HS-5 (cell line): ENCODE measurements around the gene NPDC1.
"Not testable (repeated sequence)": the region's sequence is repeated elsewhere in the genome, so short reads cannot be mapped to it uniquely, and the experiment has no call there.

Experiments used
- DNase-seq: peaks from one replicate; pipeline ENCODE4 v3.0.0-alpha.2; 2012; ENCODE audit warnings: low read depth

Gene NPDC1

DNA sequence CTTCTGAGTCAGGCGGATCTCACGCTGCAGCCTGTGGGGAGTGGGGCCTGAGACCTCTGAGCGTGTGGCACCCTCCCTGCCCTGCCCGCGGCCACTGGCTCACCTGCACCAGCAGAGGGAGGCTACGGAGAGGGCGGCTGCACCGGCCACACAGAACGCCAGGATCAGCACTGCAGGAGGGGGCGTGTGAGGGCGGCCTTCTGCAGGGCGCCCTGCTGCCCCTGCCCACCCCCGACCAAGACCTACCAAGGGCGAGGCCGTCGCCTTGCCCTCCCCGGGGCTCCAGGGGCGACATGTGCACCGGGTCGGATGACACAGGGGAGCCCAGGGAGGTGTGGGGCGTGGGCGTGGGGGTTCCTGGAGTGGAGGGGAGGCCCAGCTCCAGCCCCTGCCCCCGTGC, 5.4 kb downstream of the NPDC1 start:
- DNase-seq, result no peak

DNA sequence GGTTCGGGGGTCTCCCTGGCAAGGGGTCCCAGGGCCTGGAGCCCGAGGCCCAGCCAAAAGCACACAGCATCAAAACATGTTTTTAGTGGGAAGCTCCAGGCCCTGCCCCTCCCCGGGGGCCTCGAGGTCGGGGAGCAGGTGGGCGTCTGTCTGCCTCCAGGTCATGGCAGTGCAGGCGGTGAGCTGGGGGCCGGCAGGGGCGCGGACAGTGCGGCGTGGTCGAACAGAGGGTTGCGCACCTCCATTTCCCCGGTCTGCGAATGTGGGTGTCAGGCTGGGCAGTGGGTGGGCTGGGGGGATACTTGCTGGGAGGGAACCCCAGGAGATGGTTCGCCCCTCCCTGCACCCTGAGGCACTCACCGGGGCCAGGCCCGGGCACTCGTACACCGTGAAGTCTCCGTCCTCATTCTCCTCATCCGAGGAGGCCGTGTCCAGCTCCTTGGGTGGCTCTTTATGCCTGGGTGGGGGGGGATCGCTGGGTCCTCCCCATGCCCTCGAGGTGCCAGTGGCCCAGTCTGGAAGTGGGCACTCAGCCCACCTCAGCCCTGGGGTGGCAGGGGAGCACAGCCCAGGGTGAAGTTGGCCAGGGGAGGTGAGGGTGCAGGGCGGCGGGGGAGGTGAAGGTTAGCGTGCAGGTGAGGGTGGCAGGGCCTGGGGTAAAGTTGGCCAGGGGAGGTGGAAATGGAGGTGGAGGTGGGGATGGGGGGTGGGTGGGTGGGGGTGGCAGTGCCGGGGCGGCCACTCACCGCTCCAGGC, 6.2 kb downstream of the NPDC1 start:
- DNase-seq, result no peak

DNA sequence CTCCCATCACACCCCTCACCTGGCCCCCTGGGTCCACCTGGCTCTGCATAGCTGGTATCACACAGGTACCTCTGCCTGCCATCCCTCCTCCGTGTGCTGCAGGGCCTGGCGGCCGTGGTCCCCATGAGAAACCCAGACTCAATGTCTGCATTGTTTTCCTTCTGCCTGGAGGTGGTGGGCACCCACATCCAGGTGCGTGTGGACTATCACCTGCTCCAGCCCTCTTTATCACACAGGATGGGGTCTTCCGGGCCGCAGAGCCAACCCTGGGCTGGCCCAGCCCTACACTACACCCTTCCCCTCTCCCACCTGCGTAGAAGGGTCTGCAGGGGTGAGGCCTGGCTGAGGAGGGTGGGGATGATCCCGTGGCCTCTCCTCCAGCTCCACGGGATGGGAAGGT, 7.1 kb downstream of the NPDC1 start:
- no peak for DNase-seq

DNA sequence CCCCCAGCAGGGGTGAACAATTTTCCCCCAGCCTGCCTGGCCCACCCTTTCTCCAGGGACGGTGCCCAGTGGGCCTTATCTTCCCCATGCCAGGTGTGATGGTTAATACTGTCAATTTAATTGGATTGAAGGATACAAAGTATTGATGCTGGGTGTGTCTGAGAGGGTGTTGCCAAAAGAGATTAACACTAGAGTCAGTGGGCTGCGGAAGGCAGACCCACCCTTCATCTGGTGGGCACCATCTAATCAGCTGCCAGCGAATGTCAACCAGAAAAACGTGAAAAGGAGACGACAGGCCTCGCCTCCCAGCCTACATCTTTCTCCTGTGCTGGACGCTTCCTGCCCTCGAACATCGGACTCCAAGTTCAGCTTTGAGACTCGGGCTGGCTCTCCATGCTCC, 8.5 kb downstream of the NPDC1 start:
- no peak for DNase-seq

DNA sequence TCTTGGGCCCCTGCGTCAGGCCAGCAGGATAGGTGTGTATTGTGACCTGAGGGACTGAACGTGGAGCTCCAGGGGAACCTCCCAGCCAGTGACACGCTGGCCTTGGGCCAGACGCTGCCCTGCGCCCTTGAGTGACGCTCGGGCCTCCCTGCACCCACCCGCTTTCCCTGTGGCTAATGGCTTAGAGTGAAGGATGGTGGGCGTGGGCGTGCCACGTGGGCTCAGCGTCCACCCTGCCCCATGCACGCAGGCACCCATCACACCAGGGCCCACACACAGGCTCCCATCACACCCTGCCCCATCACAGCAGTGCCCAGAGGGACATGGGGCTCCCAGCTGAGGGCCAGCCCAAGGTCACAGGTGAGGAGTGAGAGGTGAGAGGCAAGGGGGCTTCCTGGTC, 8.9 kb downstream of the NPDC1 start:
- DNase-seq, result no peak

DNA sequence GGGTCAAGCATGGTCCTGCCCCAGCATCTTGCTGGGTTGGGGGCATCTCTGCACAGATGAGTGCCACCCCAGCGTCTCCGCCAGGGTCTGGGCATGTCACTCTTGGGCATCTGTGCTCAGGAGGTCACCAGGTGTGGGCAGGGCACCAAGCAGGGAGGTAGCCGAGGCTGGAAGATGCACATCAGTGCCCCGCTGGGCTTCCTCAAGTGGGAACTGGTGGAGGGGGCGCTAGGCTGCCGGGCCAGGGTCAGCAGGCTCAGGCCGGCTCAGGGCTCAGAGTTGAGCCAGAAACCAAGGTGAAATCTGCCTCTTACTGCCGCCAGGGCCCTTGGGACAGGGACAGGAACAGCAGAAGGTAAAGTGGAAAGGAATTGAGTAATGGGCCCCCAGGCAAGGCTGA, 10.0 kb downstream of the NPDC1 start:
- DNase-seq, result no peak

DNA sequence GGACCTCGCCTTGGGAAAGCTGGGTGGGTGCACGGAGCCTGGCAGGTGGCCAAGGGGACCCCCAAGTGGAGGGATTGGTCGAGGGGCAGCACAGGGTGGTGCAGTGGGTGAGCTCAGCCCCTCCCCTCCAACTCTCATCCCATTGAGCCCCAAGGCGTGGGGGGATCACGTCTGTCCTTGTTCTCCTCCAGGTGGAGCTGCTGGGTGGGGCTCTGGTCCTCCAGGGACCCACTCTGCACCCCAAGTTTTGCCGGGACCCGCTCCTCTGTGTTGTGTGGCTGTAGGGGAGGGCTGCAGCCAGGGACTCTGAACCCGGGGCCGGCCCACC, 10.5 kb downstream of the NPDC1 start:
- no peak for DNase-seq

DNA sequence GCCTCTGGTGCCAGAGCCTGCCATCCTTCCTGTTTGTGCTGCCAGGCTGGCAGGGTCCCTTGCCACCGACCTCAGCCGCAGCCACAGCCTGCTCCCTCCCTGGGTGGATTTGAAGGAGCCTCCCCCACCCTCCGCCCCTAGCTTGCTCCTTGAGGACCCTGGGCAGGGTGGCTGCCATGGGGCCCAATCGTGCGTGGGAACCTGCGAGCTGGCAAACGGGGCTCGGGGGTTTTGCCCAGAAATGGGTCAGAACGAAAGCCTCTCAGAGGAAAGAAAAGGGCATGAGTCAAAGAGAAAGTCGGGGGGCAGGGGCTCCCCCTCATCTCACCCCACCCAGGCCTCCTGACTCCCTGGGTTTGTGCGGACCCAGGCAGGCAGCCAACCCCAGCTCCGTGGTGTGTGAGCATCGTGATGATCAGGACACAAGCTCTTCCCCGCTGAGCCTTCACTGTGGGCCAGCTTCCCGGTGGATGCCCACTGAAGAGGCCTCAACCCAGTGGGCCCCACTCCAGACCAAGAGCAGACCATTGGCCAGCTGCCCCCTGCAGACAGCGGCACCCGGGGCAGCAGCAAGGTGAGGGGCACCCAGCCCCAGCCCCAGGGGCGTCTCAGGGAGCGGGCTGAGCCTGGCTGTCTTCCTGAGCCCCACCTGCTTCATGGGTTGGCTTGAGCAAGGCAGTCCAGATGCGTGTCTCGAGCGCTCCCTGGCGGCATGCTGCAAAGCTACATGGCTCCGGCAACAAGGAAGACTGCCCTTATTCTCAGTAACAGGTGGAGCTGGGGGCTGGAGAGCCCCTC, 11.1 kb downstream of the NPDC1 start:
- DNase-seq, result no peak

DNA sequence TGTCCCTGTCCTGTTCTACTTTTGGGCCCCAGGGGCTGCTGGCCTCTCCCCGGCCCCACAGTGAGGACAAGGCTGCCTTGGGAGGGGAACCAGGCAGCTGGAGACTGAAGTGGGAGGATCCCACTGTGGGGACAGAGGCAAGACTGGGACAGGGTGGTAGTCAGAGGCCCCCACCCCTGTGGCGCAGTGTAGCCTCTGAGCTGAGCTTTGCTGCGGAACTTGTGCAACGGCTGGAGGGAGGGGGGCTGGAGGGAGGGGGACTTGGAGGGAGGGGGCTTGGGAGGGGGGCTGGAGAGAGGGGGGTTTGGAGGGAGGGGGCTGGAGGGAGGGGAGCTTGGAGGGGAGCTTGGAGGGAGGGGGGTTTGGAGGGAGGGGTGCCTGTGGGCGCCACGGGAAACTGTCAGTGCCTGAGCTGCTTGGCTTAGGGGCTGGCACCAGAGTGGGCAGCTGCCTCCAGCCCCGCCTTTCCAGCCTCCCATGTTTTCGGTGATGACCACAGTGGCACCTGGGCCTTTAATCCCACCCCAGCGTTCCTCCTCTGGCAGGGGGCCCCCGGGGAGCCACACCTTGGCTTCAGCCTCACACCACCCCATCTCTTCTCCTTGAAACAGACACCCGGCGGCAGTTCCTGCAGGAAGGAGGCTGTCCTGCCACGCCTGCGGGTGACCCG, 11.8 kb downstream of the NPDC1 start:
- no peak for DNase-seq

DNA sequence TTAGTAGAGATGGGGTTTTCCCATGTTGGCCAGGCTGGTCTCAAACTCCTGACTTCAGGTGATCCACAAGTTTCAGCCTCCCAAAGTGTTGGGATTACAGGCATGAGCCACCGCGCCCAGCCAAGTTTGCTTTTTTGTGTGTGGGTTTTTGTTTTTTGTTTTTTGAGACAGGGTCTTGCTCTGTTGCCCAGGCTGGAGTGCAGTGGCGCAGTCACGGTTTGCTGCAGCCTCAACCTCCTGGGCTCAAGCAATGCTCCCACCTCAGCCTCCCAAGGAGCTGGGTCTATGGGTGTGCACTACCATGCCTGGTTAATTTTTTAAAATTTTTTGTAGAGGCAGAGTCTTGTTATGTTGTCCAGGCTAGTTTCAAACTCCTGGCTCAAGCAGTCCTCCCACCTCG, 12.5 kb downstream of the NPDC1 start:
- not testable (repeated sequence) for DNase-seq

DNA sequence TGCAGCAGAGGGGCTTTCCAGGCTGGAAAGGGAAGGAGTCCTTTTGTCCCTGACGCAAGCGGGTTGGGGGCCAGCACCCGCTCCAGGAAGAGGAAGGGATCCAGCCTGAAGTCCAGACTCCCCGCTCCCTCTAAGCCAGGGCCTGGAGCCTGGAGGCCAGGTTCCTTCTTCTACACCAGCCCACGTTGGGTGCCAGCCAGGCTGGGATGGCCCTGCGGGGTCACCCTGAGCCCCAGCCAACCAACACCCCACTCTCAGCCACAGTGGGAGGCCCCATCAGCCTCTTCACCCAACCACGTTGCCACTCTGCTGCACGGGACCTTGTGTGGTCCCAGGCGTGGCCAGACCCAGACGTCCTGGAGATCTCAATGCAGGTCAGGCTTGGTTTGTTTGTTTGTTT, 13.1 kb downstream of the NPDC1 start:
- no peak for DNase-seq

DNA sequence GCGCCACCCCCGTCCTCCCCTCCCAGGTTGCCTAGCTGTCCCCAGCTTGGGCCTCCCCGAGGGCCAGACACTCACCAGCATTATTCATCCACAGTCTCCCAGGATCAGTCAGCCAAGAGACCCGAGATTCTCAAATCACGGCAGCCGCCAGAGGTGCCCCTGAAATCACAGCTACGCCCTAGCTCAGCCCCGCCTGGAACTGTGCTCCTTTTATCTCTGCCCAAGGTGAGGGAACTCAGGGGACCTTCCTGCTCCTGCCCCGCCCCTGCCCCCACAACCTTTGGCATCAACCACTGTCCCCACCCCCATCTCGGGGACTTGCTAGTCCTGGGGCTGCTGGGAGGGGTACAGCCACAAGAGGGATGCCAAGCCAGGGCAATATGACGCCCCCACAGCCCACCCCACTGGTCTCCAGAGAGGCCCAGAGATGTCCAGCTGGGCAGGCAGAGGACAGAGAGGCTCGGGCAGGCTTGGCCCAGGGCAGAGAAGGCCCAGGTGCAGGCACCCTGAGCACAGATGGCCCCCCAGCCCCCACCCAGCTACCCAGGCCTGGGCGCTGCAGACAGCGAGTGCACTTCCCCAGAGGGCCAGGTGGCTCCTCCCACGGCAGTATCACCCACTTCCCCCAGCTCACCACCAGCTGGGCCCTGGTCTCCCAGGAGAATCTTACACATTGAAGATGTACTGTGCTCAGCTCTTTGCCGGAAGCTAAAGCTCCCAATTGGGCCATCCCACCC, 13.9 kb downstream of the NPDC1 start, which contains the start of gene FUT7:
FUT7 (minus strand) TSS at position 185 of the 737 bp plus-strand sequence; CDS start at position 88, 97 bp downstream.
- no peak for DNase-seq

DNA sequence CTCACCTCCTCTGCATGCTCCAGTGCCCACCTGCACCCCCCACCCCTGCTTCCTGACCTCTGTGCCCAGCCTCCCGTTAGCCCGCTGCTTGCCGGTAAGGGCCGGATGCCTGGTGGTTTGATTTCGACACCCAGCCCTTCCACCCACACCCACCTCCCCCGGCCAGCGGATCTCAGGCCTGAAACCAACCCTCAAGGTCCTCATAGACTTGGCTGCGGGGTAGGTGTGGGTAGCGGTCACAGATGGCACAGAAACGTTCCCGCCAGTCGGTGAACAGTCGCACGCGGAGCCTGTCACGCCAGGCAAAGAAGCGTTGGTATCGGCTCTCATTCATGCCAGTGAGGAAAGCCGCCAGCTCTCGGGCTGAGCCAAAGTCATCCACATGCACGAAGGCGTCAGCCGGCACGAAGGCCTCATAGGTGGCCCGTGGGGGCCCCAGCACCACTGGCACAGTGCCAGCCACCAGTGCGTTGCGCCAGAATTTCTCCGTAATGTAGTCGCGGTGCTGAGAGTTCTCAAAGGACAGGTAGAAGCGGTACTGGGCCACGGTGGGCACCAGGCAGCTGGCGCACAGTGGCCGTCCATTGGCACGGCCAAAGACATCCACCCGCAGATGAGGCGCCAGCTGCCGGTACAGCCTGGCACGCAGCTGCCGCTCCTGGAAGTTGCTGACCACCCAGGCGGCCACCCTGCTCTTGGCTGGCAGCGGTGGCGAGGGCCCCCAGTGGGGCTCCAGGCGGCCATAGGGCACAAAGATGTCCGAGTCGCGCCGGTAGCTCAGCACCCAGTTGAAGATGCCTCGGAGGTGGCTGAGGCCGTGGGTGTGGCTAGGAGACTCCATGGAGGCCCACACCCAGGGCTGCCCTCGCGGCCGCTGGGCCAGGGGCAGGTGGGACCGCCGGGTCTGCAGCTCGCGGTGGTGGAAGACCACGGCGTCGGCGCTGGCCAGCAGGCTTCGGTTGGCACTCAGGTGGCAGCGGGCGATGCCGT, 15.1 kb downstream of the NPDC1 start:
- DNase-seq, result no peak

DNA sequence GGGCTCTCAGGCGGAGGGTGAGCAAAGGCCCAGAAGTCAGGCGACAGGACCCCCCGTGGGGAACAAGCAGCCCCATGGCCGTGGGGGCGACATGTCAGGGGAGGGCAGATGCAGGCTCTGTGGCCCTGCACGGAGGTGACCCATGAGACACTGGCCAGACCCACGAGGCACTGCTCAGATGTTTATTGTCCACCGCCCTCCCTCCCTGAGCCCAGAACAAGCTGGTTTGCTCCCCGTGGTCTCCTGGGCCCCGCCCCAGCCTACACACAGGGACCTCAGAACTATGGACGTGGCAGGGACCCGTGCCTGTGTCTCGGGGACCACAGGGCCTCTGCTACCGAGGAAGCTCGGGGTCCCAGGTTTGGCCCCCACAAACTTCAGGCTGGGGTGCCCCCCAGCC, 16.0 kb downstream of the NPDC1 start:
- no peak for DNase-seq

DNA sequence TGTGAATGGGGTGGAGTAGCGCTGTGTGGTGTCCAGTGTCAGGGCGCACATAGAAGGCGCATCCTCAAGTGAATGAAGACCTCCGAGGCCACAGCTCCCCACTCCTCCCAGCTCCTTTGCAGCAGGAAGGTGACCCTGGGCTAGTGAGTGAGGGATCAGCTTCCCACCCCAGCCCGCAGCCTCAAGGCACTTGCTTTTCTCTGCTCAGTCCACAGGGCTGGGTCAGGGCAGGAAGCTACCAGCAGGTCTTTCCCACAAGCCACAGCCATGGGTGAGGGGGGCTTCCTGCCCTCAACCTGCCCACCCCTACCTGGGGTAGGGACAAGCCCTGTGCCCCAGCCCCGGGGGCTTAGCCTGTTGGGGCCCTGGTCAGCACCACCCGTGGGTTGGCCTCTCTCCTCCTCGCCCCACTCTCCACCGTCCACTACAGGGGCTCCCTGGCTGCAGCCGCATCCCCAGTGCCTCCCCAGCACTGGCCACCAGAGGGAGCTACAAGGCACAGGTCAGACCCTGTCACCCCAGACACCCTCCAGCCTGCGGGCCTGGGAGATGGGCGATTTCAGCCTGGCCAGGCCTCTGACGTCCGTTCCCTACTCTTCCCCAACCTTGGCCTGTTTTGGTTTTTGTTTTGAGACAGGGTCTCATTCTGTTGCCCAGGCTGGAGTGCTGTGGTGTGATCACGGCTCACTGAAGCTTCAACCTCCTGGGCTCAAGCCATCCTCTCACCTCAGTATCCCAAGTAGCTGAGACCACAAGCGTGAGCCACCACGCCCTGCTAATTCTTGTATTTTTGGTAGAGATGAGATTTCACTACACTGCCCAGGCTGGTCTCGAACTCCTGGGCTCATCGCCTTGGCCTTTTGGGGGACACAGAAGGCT, 16.7 kb downstream of the NPDC1 start:
- DNase-seq, result no peak

DNA sequence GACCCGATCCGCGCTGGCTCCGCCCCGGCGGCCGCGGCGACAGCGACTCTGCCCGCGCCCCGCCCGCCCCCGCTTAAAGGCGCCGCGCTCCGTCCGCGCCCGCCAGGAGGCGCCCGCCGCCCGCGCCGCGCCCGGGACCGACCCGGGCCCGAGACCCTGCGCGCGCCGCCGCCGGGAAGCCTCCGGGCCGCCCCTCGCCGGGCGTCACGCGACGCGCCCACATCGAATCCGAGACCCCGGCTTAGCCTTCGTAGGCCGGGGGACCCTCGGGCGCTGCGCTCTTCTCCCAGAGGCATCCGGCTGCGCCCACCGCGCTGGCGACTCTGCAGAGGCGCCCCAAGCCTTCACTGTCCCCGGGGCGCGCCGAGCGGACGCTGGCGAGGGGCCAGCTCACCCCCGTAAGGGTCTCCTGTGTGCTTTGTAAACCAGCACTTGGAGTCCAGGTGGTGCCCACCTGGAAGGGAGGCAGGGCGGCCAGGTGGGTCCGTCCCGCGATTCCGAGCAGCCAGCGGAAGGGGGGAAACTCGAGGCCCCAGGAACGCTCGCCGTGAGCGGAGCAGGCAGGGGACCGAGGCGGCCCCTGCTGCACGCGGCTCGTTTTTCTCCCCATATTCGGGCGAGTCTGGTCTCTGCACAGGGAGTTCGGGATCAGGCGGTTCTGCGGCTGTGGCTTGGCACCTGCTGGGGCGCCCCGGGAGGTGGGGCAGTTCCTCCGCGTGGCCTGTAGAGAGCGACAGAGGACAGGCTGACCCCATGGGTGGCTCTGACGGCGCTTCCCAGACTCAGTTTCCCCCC, 17.5 kb downstream of the NPDC1 start:
- no peak for DNase-seq

DNA sequence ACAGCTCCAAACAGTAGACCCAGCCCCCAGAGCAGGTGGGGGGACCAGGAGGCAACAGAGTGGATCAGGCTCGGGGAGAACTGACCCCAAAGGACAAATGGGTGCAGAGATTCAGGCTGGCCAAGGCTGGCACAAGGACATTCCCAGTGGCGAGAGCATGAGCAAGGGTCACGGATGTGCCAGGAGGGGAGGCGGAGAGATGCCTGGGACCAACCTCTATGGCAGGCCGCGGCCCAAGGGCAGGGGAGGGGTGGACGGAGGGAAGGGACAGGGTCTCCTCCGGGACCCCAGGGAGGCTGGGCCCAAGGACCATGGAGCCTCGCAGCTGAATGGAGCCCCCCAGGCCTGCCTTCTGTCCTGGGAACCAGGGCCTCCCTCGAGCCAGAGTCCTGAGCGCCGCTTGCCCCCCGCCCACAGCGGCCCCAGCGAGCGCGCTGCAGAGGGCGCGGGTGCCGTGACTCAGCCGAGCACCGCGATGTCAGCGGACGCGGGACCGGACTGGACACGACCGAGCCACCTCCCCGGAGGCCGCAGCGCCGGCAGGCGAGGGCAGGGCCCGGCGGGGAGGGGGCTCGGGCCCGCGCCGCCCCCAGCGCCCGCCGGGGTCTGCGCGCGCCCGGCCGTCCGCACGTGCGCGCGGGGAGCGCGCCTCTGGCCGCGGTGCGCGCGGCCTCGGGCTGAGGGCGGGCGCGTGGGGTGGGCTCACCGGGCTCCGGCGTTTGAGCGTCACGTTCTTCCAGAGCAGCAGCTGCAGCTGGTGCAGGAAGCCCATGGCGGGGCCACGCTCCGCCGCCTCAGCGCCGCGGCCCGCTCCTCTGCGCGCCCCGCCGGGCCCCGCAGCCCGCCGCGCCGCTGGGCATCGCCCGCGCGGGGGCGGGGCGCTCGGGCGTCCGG, 18.4 kb downstream of the NPDC1 start, which contains the start of gene ABCA2:
ABCA2 (minus strand) TSS at position 869 of the 894 bp plus-strand sequence; CDS start at position 772, 97 bp downstream.
- no peak for DNase-seq

DNA sequence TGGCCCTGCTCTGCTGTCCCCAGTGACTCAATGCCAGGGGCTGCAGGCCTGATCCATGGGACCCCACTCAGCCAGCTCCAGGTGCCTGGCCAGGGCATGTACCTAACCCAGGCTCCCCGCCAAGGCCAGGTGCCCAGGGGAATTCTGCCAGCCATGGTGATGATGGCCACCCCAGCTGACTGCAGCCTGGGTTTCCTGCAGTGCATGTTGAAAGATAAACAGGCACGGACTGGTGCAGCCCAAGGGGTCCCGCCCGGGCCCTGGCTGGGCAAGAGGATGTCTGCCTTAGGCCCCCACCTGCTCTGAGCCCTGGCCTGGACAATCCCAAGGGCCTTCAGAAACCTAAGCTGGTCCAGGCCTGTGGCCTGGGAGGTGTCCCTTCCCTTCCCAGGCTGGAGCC, 19.1 kb downstream of the NPDC1 start:
- DNase-seq, result no peak
